Measurements from ENCODE around the gene RAPGEF4. TPM values are rescaled to one million over a fixed set of nuclear protein-coding genes. Genes with fewer than 3 reads are reported as not detected.

RAPGEF4 gene
- total and polyA plus RNA-seq, 2 donors (not counting 1 experiment from before 2014, with no cell fraction given): 0.22 to 0.30 TPM

DNA sequence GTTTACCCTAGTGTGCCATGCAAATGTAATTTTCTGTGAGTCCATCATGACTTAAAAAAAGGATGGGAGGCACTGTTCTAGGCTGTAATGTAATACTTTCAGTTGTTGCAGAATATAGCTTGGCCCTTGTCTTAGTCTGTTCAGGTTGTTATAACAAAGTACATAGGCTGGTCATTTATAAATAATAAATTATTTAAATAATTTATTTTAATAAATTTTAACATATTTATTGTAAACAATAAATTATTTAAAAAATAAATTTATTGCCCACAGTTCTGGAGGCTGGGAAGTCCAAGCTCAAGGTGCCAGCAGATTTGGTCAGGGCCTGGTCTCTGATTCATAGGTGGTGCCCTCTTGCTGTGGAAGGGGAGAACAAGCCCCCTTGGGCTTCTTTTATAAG, 35.2 kb downstream of the RAPGEF4 start:
- no peaks in the 10 kb centered on the region for H3K4me1 ChIP-seq (ENCODE audit: control insufficient read depth in 2 of 2, insufficient read depth in 2 of 2, low read length in 2 of 2)
- TF ChIP-seq, protein P1, sequence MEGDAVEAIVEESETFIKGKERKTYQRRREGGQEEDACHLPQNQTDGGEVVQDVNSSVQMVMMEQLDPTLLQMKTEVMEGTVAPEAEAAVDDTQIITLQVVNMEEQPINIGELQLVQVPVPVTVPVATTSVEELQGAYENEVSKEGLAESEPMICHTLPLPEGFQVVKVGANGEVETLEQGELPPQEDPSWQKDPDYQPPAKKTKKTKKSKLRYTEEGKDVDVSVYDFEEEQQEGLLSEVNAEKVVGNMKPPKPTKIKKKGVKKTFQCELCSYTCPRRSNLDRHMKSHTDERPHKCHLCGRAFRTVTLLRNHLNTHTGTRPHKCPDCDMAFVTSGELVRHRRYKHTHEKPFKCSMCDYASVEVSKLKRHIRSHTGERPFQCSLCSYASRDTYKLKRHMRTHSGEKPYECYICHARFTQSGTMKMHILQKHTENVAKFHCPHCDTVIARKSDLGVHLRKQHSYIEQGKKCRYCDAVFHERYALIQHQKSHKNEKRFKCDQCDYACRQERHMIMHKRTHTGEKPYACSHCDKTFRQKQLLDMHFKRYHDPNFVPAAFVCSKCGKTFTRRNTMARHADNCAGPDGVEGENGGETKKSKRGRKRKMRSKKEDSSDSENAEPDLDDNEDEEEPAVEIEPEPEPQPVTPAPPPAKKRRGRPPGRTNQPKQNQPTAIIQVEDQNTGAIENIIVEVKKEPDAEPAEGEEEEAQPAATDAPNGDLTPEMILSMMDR (IDR thresholded peaks at IDR 0.05): no peak
- TF ChIP-seq EZH2 (IDR thresholded peaks at IDR 0.05; ENCODE audit: borderline replicate concordance, insufficient read depth, low read depth, low read length, poor library complexity, severe bottlenecking): no peak
- no peak overlapping the region for H3K4me3 ChIP-seq (ENCODE audit: control extremely low read depth in 1 of 5, extremely low read depth in 1 of 5, insufficient read depth in 1 of 5, low read depth in 2 of 5, low read length in 4 of 5)
- H3K4me1 Mint-ChIP-seq: no peaks in the 10 kb centered on the region
- ChIA-PET POLR2A (no interaction called here), CTCF (no interaction called here)
- no peaks in the 10 kb centered on the region for H4K20me1 ChIP-seq (ENCODE audit: control insufficient read depth, insufficient read depth, low read length, poor library complexity, severe bottlenecking)
- H3K27me3 ChIP-seq (replicated peaks in 1 of 4; ENCODE audit: control extremely low read depth in 1 of 4, control insufficient read depth in 3 of 4, insufficient read depth in 4 of 4, low read length in 3 of 4): no peaks in the 10 kb centered on the region
- no peak overlapping the region for H3K27ac Mint-ChIP-seq
- no peak overlapping the region for H2AFZ ChIP-seq (ENCODE audit: insufficient read depth, low read depth, low read length, poor library complexity, severe bottlenecking)
- DNase-seq: no peak
- H3K9me3 Mint-ChIP-seq (ENCODE audit: insufficient read depth): no peaks in the 10 kb centered on the region
- no peaks in the 10 kb centered on the region for H3K36me3 ChIP-seq (replicated peaks in 1 of 2; ENCODE audit: control extremely low read depth in 1 of 2, control insufficient read depth in 1 of 2, extremely low read depth in 1 of 2, insufficient read depth in 2 of 2, low read length in 1 of 2)
- no peak overlapping the region for H3K9ac ChIP-seq (ENCODE audit: low read length)
- H3K4me3 Mint-ChIP-seq: no peak overlapping the region
- H3K27ac ChIP-seq (ENCODE audit: low read length in 2 of 2): no peak overlapping the region
- no peak for ATAC-seq (ENCODE audit: low read depth)
- intact Hi-C loops (cut with micrococcal nuclease): no loop called here
- no peaks in the 10 kb centered on the region for H3K79me2 ChIP-seq (ENCODE audit: control insufficient read depth, insufficient read depth, low read length)
- no peaks in the 10 kb centered on the region for H3K9me3 ChIP-seq (ENCODE audit: control extremely low read depth in 1 of 3, control insufficient read depth in 2 of 3, insufficient read depth in 1 of 3, low read length in 2 of 3)
- H3K4me2 ChIP-seq (replicated peaks; ENCODE audit: low read depth, low read length, poor library complexity, severe bottlenecking): no peak overlapping the region
- H3K27me3 Mint-ChIP-seq: peaks cover 8% of the 10 kb centered on the region

DNA sequence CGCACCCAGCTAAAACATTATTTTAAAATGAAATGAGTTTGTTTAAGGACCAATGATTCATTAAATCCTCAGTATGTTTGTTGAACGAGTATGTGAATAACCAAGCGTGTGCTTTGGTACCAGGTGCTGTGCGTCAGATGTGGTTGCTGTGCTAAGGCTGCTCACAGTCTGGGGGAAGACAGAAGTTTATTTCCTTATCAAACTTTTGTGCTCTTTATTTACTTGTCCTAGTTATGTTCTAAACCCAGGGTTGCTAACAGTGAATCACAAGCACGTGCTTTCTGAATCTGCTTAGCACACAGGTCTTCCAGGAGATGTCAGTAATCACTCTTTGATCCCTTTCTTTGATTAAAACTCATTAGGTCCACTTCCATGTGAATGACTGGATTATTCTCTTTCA, 37.0 kb downstream of the RAPGEF4 start:
- H3K4me3 ChIP-seq (ENCODE audit: control extremely low read depth in 1 of 5, extremely low read depth in 1 of 5, insufficient read depth in 1 of 5, low read depth in 2 of 5, low read length in 4 of 5): no peak overlapping the region
- H2AFZ ChIP-seq (ENCODE audit: insufficient read depth, low read depth, low read length, poor library complexity, severe bottlenecking): no peak overlapping the region
- no peaks in the 10 kb centered on the region for H3K9me3 Mint-ChIP-seq (ENCODE audit: insufficient read depth)
- no peak overlapping the region for H3K9ac ChIP-seq (ENCODE audit: low read length)
- H3K9me3 ChIP-seq (ENCODE audit: control extremely low read depth in 1 of 3, control insufficient read depth in 2 of 3, insufficient read depth in 1 of 3, low read length in 2 of 3): no peaks in the 10 kb centered on the region
- no peak overlapping the region for H3K4me2 ChIP-seq (replicated peaks; ENCODE audit: low read depth, low read length, poor library complexity, severe bottlenecking)
- H3K4me1 Mint-ChIP-seq: no peaks in the 10 kb centered on the region
- WGBS (ENCODE audit: insufficient coverage): 93% methylated on average over 2 of the region's 5 CpGs
- H3K4me3 Mint-ChIP-seq: no peak overlapping the region
- no peaks in the 10 kb centered on the region for H3K36me3 ChIP-seq (replicated peaks in 1 of 2; ENCODE audit: control extremely low read depth in 1 of 2, control insufficient read depth in 1 of 2, extremely low read depth in 1 of 2, insufficient read depth in 2 of 2, low read length in 1 of 2)
- no peak for ATAC-seq (ENCODE audit: low read depth)
- DNase-seq: no peak
- no peak overlapping the region for H3K27ac Mint-ChIP-seq
- TF ChIP-seq, protein P1 (IDR thresholded peaks at IDR 0.05): no peak
- ChIA-PET POLR2A (no interaction called here), CTCF (no interaction called here)
- H3K27ac ChIP-seq (ENCODE audit: low read length in 2 of 2): no peak overlapping the region
- intact Hi-C loops (cut with micrococcal nuclease): no loop called here
- H3K4me1 ChIP-seq (ENCODE audit: control insufficient read depth in 2 of 2, insufficient read depth in 2 of 2, low read length in 2 of 2): no peaks in the 10 kb centered on the region
- no peaks in the 10 kb centered on the region for H3K27me3 ChIP-seq (replicated peaks in 1 of 4; ENCODE audit: control extremely low read depth in 1 of 4, control insufficient read depth in 3 of 4, insufficient read depth in 4 of 4, low read length in 3 of 4)
- H3K27me3 Mint-ChIP-seq: peaks cover 12% of the 10 kb centered on the region
- no peaks in the 10 kb centered on the region for H4K20me1 ChIP-seq (ENCODE audit: control insufficient read depth, insufficient read depth, low read length, poor library complexity, severe bottlenecking)
- no peaks in the 10 kb centered on the region for H3K79me2 ChIP-seq (ENCODE audit: control insufficient read depth, insufficient read depth, low read length)

All from B cell (primary cell).